Kidney (tissue), 14 donors: ENCODE measurements around the gene HTATSF1. TPM values are rescaled to one million over a fixed set of nuclear protein-coding genes. Genes with fewer than 3 reads are reported as not detected.

Source experiments
- DNase-seq, 5 donors: peaks; one replicate each; pipeline ENCODE4 v3.0.0-alpha.2; 2013 to 2020
- FAIRE-seq: peaks from 2 replicates; lab custom pipeline; 2012; peaks lifted over from hg19 to GRCh38; lab: Jason Lieb, UNC
- H3K27ac ChIP-seq, 2 donors: one replicate each; pipeline ENCODE4 v1.7.0; 2013; ENCODE audit warnings: low read depth in 2 of 2, low read length in 2 of 2, inconsistent platforms in 1 of 2
- H3K27me3 ChIP-seq: one replicate; pipeline ENCODE4 v1.7.1; 2013; ENCODE audit warnings: low read length, inconsistent platforms; ENCODE audit not compliant: control insufficient read depth, insufficient read depth
- H3K36me3 ChIP-seq, 3 donors: one replicate each; pipeline versions ENCODE4 v1.7.0 to v1.7.1; 2013; ENCODE audit warnings: low read length in 3 of 3, control low read depth in 1 of 3, inconsistent platforms in 1 of 3; ENCODE audit not compliant: insufficient read depth in 3 of 3, control insufficient read depth in 2 of 3
- H3K4me1 ChIP-seq, 3 donors: one replicate each; pipeline versions ENCODE4 v1.7.0 to v1.7.1; 2013; ENCODE audit warnings: low read length in 3 of 3, inconsistent platforms in 1 of 3, low read depth in 1 of 3; ENCODE audit not compliant: control insufficient read depth in 2 of 3, insufficient read depth in 2 of 3
- H3K4me3 ChIP-seq, 3 donors: one replicate each; pipeline versions ENCODE4 v1.7.0 to v1.8.1; 2013; ENCODE audit warnings: low read length in 3 of 3, control low read depth in 1 of 3, inconsistent platforms in 1 of 3
- H3K9ac ChIP-seq, 3 donors: one replicate each; pipeline versions ENCODE4 v1.7.0 to v1.7.1; 2013; ENCODE audit warnings: low read length in 3 of 3, control low read depth in 1 of 3, inconsistent platforms in 1 of 3
- H3K9me3 ChIP-seq, 3 donors: one replicate each; pipeline versions ENCODE4 v1.7.0 to v1.7.1; 2013; ENCODE audit warnings: low read length in 3 of 3, control low read depth in 1 of 3, inconsistent platforms in 1 of 3; ENCODE audit not compliant: control insufficient read depth in 2 of 3, insufficient read depth in 1 of 3
- CTCF ChIP-seq: IDR thresholded peaks from 3 replicates; pipeline ENCODE4 v1.5.1; 2012; ENCODE audit warnings: mild to moderate bottlenecking, moderate library complexity, borderline replicate concordance; ENCODE audit not compliant: insufficient read depth; ENCODE audit errors: extremely low read depth
- intact Hi-C: fragments of 100-400 bp; cut with DNase I; formaldehyde crosslinking; loops from one replicate; pipeline ENCODE4 v1.11.1; 2022
- polyA plus RNA-seq: library from polyadenylated mRNA; stranded (reverse); fragments of 350-450 nt; fragmentation: Illumina TruSeq; extraction: RNeasy Lipid Tissue Mini Kit (QIAGEN cat#74804); gene quantifications from one replicate; pipeline ENCODE4 v1.2.3, GENCODE V29; 2014; ENCODE audit warnings: low read depth, low replicate concordance; ENCODE audit not compliant: insufficient read depth
- total RNA-seq: library from RNA; stranded (reverse); fragmentation: NEBNext Ultra II Directional; extraction: Animal tissue kit (Norgen Biotek cat#: 25700); gene quantifications from one replicate; pipeline ENCODE4 v1.2.1, GENCODE V29; 2021
- donor health status: control.
- donor health status: control.
- donor health status: control.
- donor health status: control.
- donor health status: control.
- donor health status: DM: yes; HTN: yes; CAD: no.
- donor health status: Normal renal cell carcinoma (clear cell type).

Gene HTATSF1
- total and polyA plus RNA-seq, 2 donors from 2014 or later = 36.8 to 44.0 TPM

GRCh38 chrX:136467303-136467702 lies 30.1 kb upstream of the HTATSF1 start:
- no peak overlapping the region for H3K27ac ChIP-seq
- DNase-seq = no peak
- no peak overlapping the region for H3K4me3 ChIP-seq
- no peaks in the 10 kb centered on the region for H3K27me3 ChIP-seq
- no peak overlapping the region for H3K9ac ChIP-seq
- FAIRE-seq = no peak
- TF ChIP-seq CTCF = no peak
- intact Hi-C loops = no loop called here
- H3K9me3 ChIP-seq = no peaks in the 10 kb centered on the region
- no peaks in the 10 kb centered on the region for H3K36me3 ChIP-seq
- H3K4me1 ChIP-seq = no peaks in the 10 kb centered on the region

- H3K36me3 ChIP-seq = no peaks in the 10 kb centered on the region
- DNase-seq = no peak
- no peaks in the 10 kb centered on the region for H3K9me3 ChIP-seq
- FAIRE-seq = no peak
- H3K4me3 ChIP-seq = no peak overlapping the region
- no peak overlapping the region for H3K27ac ChIP-seq
- no peak for TF ChIP-seq CTCF
- intact Hi-C loops = no loop called here
- no peak overlapping the region for H3K9ac ChIP-seq
- H3K27me3 ChIP-seq = no peaks in the 10 kb centered on the region
- H3K4me1 ChIP-seq = no peaks in the 10 kb centered on the region
Observed at GRCh38 chrX:136468391-136469103, 28.8 kb upstream of the HTATSF1 start.

GRCh38 chrX:136473663-136474062 lies 23.7 kb upstream of the HTATSF1 start:
- no peak for FAIRE-seq
- Histone ChIP-seq H3K4me3 (no peak overlapping the region), H3K4me1 (no peaks in the 10 kb centered on the region), H3K36me3 (no peaks in the 10 kb centered on the region), H3K27me3 (no peaks in the 10 kb centered on the region), H3K9ac (no peak overlapping the region), H3K9me3 (no peaks in the 10 kb centered on the region), H3K27ac (no peak overlapping the region)
- no peak for TF ChIP-seq CTCF
- intact Hi-C loops = no loop called here
- no peak for DNase-seq
